A549 (cell line): Measurements from ENCODE around the gene CTIF. TPM values are rescaled to one million over a fixed set of nuclear protein-coding genes. Genes with fewer than 3 reads are reported as not detected.

Experiments used
- ATAC-seq, 2 experiments: fragments of 200-7000 bp in 1 of 2; fragments of >200 bp in 1 of 2; cut with Nextera tagmentation in 1 of 2; cut with Tn5 transposase in 1 of 2; 3 replicates each; pipeline versions ENCODE4 v1.8.0 to v1.9.1; 2018 to 2020; ENCODE audit warnings: mild to moderate bottlenecking in 1 of 2, moderate library complexity in 1 of 2
- CTCF ChIA-PET: fragments of 300-600 bp; sonication (Branson Sonifier 250); formaldehyde crosslinking; extraction: SDS; loops from one replicate; lab custom pipeline; 2021; ENCODE audit warnings: antibody characterized with exemption, inconsistent platforms; lab: Yijun Ruan, JAX
- POLR2A ChIA-PET: fragments of 350-600 bp; formaldehyde crosslinking; extraction: SDS; loops from one replicate; lab custom pipeline; 2021; ENCODE audit warnings: antibody characterized with exemption, inconsistent platforms; lab: Yijun Ruan, JAX
- DNase-seq, 2 experiments: peaks; one replicate each; pipeline versions ENCODE4 v3.0.0 to v3.0.0-alpha.2; 2011 to 2016; ENCODE audit warnings: low read depth in 1 of 2, low spot score in 1 of 2
- FAIRE-seq: peaks from 2 replicates; lab custom pipeline; 2011; peaks lifted over from hg19 to GRCh38; lab: Jason Lieb, UNC
- H3K27ac ChIP-seq, 2 experiments: fragments of >200 bp; sonication (Bioruptor Twin); formaldehyde crosslinking; 3 replicates each; pipeline ENCODE4 v1.5.1; 2016 to 2017
- H3K4me1 ChIP-seq: fragments of >200 bp; sonication (Bioruptor Twin); formaldehyde crosslinking; 3 replicates; pipeline ENCODE4 v1.6.1; 2016
- H3K4me2 ChIP-seq: fragments of >200 bp; sonication (Bioruptor Twin); formaldehyde crosslinking; 3 replicates; pipeline ENCODE4 v1.6.1; 2016
- H3K4me3 ChIP-seq: fragments of >200 bp; sonication (Bioruptor Twin); formaldehyde crosslinking; 3 replicates; pipeline ENCODE4 v1.5.1; 2016
- H3K9me3 ChIP-seq: fragments of >200 bp; sonication (Bioruptor Twin); formaldehyde crosslinking; 3 replicates; pipeline ENCODE4 v1.6.1; 2016
- ATOH8 ChIP-seq: fragments of 250-450 bp; sonication (Bioruptor Pico); IDR thresholded peaks from 2 replicates; pipeline ENCODE4 v1.5.0; 2020; ENCODE audit warnings: low read depth, mild to moderate bottlenecking, moderate library complexity
- BCL3 ChIP-seq: fragments of >200 bp; sonication (Bioruptor Twin); formaldehyde crosslinking; IDR thresholded peaks from 3 replicates; pipeline ENCODE4 v1.6.1; 2016
- FOSB ChIP-seq: fragments of 250-450 bp; sonication (Bioruptor Pico); IDR thresholded peaks from 2 replicates; pipeline ENCODE4 v1.5.0; 2020; ENCODE audit warnings: mild to moderate bottlenecking, moderate library complexity
- HDAC2 ChIP-seq: fragments of 200-600 bp; sonication (generic); IDR thresholded peaks from 2 replicates; pipeline ENCODE4 v1.6.1; 2016
- HES2 ChIP-seq: fragments of >200 bp; sonication (Bioruptor Twin); formaldehyde crosslinking; IDR thresholded peaks from 2 replicates; pipeline ENCODE4 v1.6.1; 2016
- HOXA7 ChIP-seq: fragments of 250-450 bp; sonication (Bioruptor Pico); IDR thresholded peaks from 2 replicates; pipeline ENCODE4 v1.5.0; 2020; ENCODE audit warnings: mild to moderate bottlenecking, moderate library complexity
- HOXB5 ChIP-seq: fragments of 250-450 bp; sonication (Bioruptor Pico); IDR thresholded peaks from 2 replicates; pipeline ENCODE4 v1.5.0; 2020; ENCODE audit warnings: mild to moderate bottlenecking, moderate library complexity
- KDM1A ChIP-seq: fragments of 200-600 bp; sonication (generic); IDR thresholded peaks from 2 replicates; pipeline ENCODE4 v1.6.1; 2016; ENCODE audit warnings: low read depth, mild to moderate bottlenecking
- MYC ChIP-seq: IDR thresholded peaks from 2 replicates; pipeline ENCODE4 v1.6.1; 2012; ENCODE audit warnings: mild to moderate bottlenecking, inconsistent platforms, low read length, improper control_type of control experiment, borderline replicate concordance
- NPAS2 ChIP-seq: fragments of 250-450 bp; sonication (Bioruptor Pico); IDR thresholded peaks from 2 replicates; pipeline ENCODE4 v1.8.0; 2022; ENCODE audit warnings: mild to moderate bottlenecking, moderate library complexity, borderline replicate concordance
- PBX3 ChIP-seq: IDR thresholded peaks from 2 replicates; pipeline ENCODE4 v1.6.1; 2012
- REST ChIP-seq: fragments of 200-600 bp; sonication (generic); IDR thresholded peaks from 2 replicates; pipeline ENCODE4 v1.6.1; 2016; ENCODE audit warnings: antibody characterized with exemption, mild to moderate bottlenecking, moderate library complexity
- RFX5 ChIP-seq: fragments of 450-650 bp; IDR thresholded peaks from 2 replicates; pipeline ENCODE4 v1.7.1; 2014; ENCODE audit warnings: antibody characterized with exemption, mild to moderate bottlenecking, moderate library complexity
- WGBS: methylation state at CpG from one replicate; pipeline ENCODE4 v1.1.6; 2017; ENCODE audit errors: missing lambda C conversion rate; 5-methylcytosine and 5-hydroxymethylcytosine counted together
- polyA plus RNA-seq, 4 experiments: library from polyadenylated mRNA; depleted of rRNA in 3 of 4; stranded (reverse); fragments of >200 nt; fragmentation: RNase III in 1 of 4; extraction: RNeasy Plus Mini Kit Qiagen cat#74134 plus additional on column Dnase treatment in 1 of 4; gene quantifications; 2 replicates in 3 of 4; 3 replicates in 1 of 4; pipeline ENCODE4 v1.2.3, GENCODE V29; 2011 to 2017

Gene CTIF
- polyA plus RNA-seq, 2 of the 4 experiments (the other 2 are of a cell fraction): 17.0 to 24.7 TPM

- TF ChIP-seq HOXA7 (no peak), KDM1A (no peak), FOSB (no peak), HES2 (no peak), BCL3 (no peak), HOXB5 (no peak), HDAC2 (no peak)
- Histone ChIP-seq H3K4me1 (peaks cover 11% of the 10 kb centered on the region), H3K27ac (no peak overlapping the region), H3K4me3 (no peak overlapping the region), H3K4me2 (no peak overlapping the region), H3K9me3 (no peaks in the 10 kb centered on the region)
- ATAC-seq (no peak), FAIRE-seq (no peak), DNase-seq (no peak)
- ChIA-PET POLR2A (no interaction called here), CTCF (interaction anchor here (0.9 kb wide), 2 partner anchors 13 to 16 kb away, joined by 3 to 4 read pairs; no protein-coding TSS in a partner anchor)
- WGBS: 81% methylated on average over 4 of the region's 4 CpGs
Measured at GRCh38 chr18:48689548-48689947, 150.7 kb downstream of the CTIF start.

- FAIRE-seq: no peak
- CTCF ChIA-PET: no interaction called here
- 90% methylated on average over 2 of the region's 5 CpGs for WGBS
Measured at GRCh38 chr18:48690494-48690893, 151.7 kb downstream of the CTIF start.

More at GRCh38 chr18:48690494-48690893, 151.7 kb downstream of the CTIF start:
- H3K4me2 ChIP-seq: no peak overlapping the region
- DNase-seq (no peak), ATAC-seq (no peak)
- TF ChIP-seq REST (no peak), NPAS2 (CRISPR knock-in tag) (no peak), RFX5 (no peak), PBX3 (no peak), MYC (no peak), ATOH8 (no peak)
- peaks cover 11% of the 10 kb centered on the region for H3K4me1 ChIP-seq
- H3K27ac ChIP-seq: no peak overlapping the region
- H3K4me3 ChIP-seq: no peak overlapping the region
- no peaks in the 10 kb centered on the region for H3K9me3 ChIP-seq
- POLR2A ChIA-PET: no interaction called here
